Upper lobe of right lung (tissue), 1 donor: ENCODE results near the gene ANTKMT. TPM values are rescaled to one million over a fixed set of nuclear protein-coding genes. Genes with fewer than 3 reads are reported as not detected.

Experiments used
- ATAC-seq: fragments of 200-7000 bp; cut with Tn5 transposase; one replicate; pipeline ENCODE4 v1.9.1; 2020; ENCODE audit warnings: mild to moderate bottlenecking, moderate library complexity
- DNase-seq: peaks from one replicate; pipeline ENCODE4 v3.0.0-alpha.2; 2020
- H3K27ac ChIP-seq: fragments of 200-600 bp; one replicate; pipeline ENCODE4 v1.8.0; 2022
- H3K27me3 ChIP-seq: fragments of 200-600 bp; one replicate; pipeline ENCODE4 v1.8.0; 2022; ENCODE audit warnings: mild to moderate bottlenecking
- H3K36me3 ChIP-seq: fragments of 200-600 bp; one replicate; pipeline ENCODE4 v1.8.0; 2022
- H3K4me1 ChIP-seq: fragments of 200-600 bp; one replicate; pipeline ENCODE4 v1.8.0; 2022
- H3K4me3 ChIP-seq: fragments of 200-600 bp; one replicate; pipeline ENCODE4 v1.8.0; 2022; ENCODE audit warnings: mild to moderate bottlenecking
- H3K9me3 ChIP-seq: fragments of 200-600 bp; one replicate; pipeline ENCODE4 v1.8.0; 2022
- CTCF ChIP-seq: fragments of 200-600 bp; IDR thresholded peaks from one replicate; pipeline ENCODE4 v1.8.0; 2022; ENCODE audit warnings: antibody characterized with exemption
- intact Hi-C: fragments of 100-400 bp; cut with DNase I; formaldehyde crosslinking; loops from one replicate; pipeline ENCODE4 v1.11.0; 2022
- total RNA-seq: library from RNA; stranded (reverse); fragmentation: NEBNext Ultra II Directional; extraction: Animal tissue kit (Norgen Biotek cat#: 25700); gene quantifications from one replicate; pipeline ENCODE4 v1.2.1, GENCODE V29; 2021
- donor health status: DM: no; HTN: yes; CAD: no; lungs with severe emphysema.

The ANTKMT gene
- total RNA-seq, 1 donor from 2014 or later, result 30.5 TPM

GRCh38 chr16:684071-684794 is 36.7 kb upstream of the ANTKMT start, which contains the start of gene JMJD8:
Gene JMJD8, minus strand, starts transcription at chr16:684334. Its CDS starts 15 bp downstream, at chr16:684319.
- Histone ChIP-seq H3K27ac (peak within 1 kb of the TSS; percentile 86), H3K36me3 (peaks cover 17% of the 10 kb centered on the region), H3K4me1 (peaks cover 45% of the 10 kb centered on the region), H3K9me3 (no peaks in the 10 kb centered on the region), H3K27me3 (no peaks in the 10 kb centered on the region), H3K4me3 (peak within 1 kb of the TSS; percentile 75)
- no peak for TF ChIP-seq CTCF
- intact Hi-C loops, result no loop called here
- ATAC-seq, result peak; percentile 76
- DNase-seq, result peak; percentile 99

GRCh38 chr16:684961-685696 is 35.8 kb upstream of the ANTKMT start:
- no peak for TF ChIP-seq CTCF
- H3K27ac ChIP-seq, result peak overlapping the region; percentile 86
- no peaks in the 10 kb centered on the region for H3K27me3 ChIP-seq
- no peak for DNase-seq
- intact Hi-C loops, result no loop called here
- H3K9me3 ChIP-seq, result no peaks in the 10 kb centered on the region
- ATAC-seq, result no peak
- peaks cover 17% of the 10 kb centered on the region for H3K36me3 ChIP-seq
- H3K4me1 ChIP-seq, result peaks cover 50% of the 10 kb centered on the region
- peak overlapping the region; percentile 75 for H3K4me3 ChIP-seq

DNA sequence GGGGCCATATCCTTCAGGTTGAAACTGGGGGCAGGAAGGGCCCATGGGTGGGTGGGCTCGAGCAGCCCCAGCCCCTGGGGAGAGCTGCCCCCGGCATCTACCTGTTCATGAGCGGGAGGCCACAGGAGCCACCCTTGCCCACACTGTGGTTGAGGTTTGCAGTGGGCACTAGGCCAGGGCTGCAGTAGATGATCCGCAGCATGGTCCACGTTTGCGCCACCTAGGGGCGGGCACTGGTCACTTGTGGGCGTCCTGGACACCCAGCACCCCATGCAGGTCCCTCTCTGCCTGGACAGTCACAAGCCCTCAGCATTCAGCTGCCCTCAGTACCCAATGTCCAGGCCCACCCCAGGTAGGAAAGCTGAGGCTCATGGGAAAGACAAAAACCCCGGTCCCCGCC is 35.0 kb upstream of the ANTKMT start:
- Histone ChIP-seq H3K27me3 (no peaks in the 10 kb centered on the region), H3K36me3 (peaks cover 17% of the 10 kb centered on the region), H3K4me1 (peaks cover 53% of the 10 kb centered on the region), H3K4me3 (no peak overlapping the region), H3K27ac (no peak overlapping the region), H3K9me3 (no peaks in the 10 kb centered on the region)
- no peak for DNase-seq
- intact Hi-C loops, result no loop called here
- peak; percentile 41 for TF ChIP-seq CTCF
- ATAC-seq, result peak; percentile 1

DNA sequence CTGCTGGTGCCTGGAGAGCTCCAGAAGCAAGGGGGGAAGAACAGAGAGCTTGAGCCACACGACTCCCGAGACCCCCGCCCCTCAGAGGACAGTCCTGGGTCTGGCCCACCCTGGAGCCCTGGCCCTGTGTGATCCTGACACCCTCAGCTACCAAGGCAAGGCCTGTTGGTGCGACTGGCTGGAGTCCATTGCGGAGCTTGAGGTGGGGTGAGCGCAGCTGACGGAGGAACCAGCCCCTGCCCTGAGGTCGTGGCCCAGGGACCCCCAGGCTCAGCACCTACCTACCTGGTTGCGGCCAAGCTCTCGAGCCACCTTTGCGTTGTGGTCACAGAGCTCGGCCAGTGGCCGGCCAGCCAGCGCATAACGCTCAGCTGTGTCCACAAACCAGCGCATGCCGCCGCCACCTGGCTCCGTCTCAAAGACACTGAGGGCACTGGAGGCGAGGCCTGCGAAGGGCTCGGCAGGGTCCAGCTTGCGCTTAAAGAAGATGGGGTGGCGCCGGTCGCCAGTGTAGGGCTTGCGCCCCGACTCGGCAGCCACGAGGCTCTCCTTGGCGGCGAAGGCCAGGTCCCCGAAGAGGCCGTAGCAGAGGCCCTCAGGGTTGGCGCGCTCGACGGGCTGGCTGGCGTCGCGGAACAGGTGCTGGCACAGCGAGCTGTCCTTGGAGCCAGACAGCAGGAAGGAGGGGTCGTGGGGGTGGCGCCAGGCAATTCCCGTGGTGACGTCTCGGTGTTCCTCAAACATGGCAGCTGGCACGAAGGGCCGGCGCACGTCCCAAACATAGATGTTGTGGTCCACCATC is 34.3 kb upstream of the ANTKMT start:
- H3K4me3 ChIP-seq, result no peak overlapping the region
- DNase-seq (no peak), ATAC-seq (no peak)
- intact Hi-C loops, result no loop called here
- no peaks in the 10 kb centered on the region for H3K27me3 ChIP-seq
- no peaks in the 10 kb centered on the region for H3K9me3 ChIP-seq
- no peak for TF ChIP-seq CTCF
- peaks cover 14% of the 10 kb centered on the region for H3K36me3 ChIP-seq
- peaks cover 46% of the 10 kb centered on the region for H3K4me1 ChIP-seq
- no peak overlapping the region for H3K27ac ChIP-seq

GRCh38 chr16:687499-687898 is 33.4 kb upstream of the ANTKMT start:
- H3K4me1 ChIP-seq, result peaks cover 42% of the 10 kb centered on the region
- H3K27ac ChIP-seq, result no peak overlapping the region
- no peak for TF ChIP-seq CTCF
- intact Hi-C loops, result no loop called here
- H3K4me3 ChIP-seq, result no peak overlapping the region
- no peaks in the 10 kb centered on the region for H3K9me3 ChIP-seq
- peaks cover 4% of the 10 kb centered on the region for H3K27me3 ChIP-seq
- DNase-seq (no peak), ATAC-seq (no peak)
- peaks cover 6% of the 10 kb centered on the region for H3K36me3 ChIP-seq
